ENCODE measurements around the gene BNC2. TPM values are rescaled to one million over a fixed set of nuclear protein-coding genes. Genes with fewer than 3 reads are reported as not detected.

BNC2 gene
- total and polyA plus RNA-seq, 2 of the 13 experiments (the other 11 are each of a cell fraction or from before 2014, with no cell fraction given) = not detected

DNA sequence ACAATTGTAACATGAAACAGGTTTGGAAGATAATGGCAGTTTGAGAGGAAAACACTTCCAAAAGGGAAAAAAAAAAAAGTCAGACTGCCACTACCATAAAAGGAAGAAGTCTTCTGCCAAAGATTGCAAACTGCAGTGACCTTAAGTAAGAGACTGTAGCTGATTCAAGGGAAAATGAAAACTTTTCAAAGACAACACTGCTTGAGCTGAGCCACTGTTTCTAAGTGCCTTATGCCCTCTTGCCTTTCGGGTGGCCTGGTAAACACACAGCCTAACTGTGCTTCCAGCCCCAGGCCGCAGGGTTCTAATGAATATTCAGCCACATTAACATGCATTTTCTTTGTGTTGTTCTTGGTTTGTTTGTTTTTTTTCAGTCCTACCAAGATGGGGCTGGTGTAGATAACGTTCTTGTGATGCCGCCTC lies 354.6 kb downstream of the BNC2 start:
- no peak overlapping the region for H3K9ac ChIP-seq (ENCODE audit: insufficient read depth, low read depth, low read length)
- ChIA-PET POLR2A (no interaction called here), CTCF (ENCODE audit: low intra/inter-chr PET ratio, low total read pairs) (no interaction called here)
- no peaks in the 10 kb centered on the region for H3K36me3 ChIP-seq (replicated peaks in 1 of 2; ENCODE audit: control insufficient read depth in 1 of 2, insufficient read depth in 2 of 2, low read length in 2 of 2)
- H2AFZ ChIP-seq (ENCODE audit: low read length) = no peak overlapping the region
- no peaks in the 10 kb centered on the region for H3K79me2 ChIP-seq (ENCODE audit: insufficient read depth, low read length)
- ATAC-seq (no peak), FAIRE-seq (no peak), DNase-seq (ENCODE audit: low spot score) (no peak)
- H3K27me3 ChIP-seq (ENCODE audit: control insufficient read depth in 1 of 2, insufficient read depth in 2 of 2, low read length in 2 of 2) = peaks cover 0 to 15% of the 10 kb centered on the region in 2 experiments; a peak in 1 of 5 replicates
- in situ Hi-C loops (cut with HindIII; ENCODE audit: extremely low pct_ligation_motif_present, low pct_unique_long_range_greater_than_20kb) (no loop called here), intact Hi-C loops (cut with micrococcal nuclease; ENCODE audit: unreplicated experiment) (no loop called here)
- no peaks in the 10 kb centered on the region for H3K9me3 ChIP-seq (ENCODE audit: low read length)
- 9% methylated on average over 4 of the region's 4 CpGs for WGBS (ENCODE audit: low lambda C conversion rate)
- H3K4me3 ChIP-seq (replicated peaks in 1 of 3; ENCODE audit: insufficient read depth in 1 of 3, low read depth in 2 of 3, low read length in 3 of 3) = no peak overlapping the region
- H3K4me2 ChIP-seq (ENCODE audit: low read depth, low read length) = no peak overlapping the region
- no peak for TF ChIP-seq RNF2 (conservative IDR thresholded peaks at IDR 0.05; ENCODE audit: low read depth)
- TF ChIP-seq ZNF275 (CRISPR knock-in tag; IDR thresholded peaks at IDR 0.05; ENCODE audit: borderline replicate concordance) = no peak
- TF ChIP-seq FOXM1 (CRISPR knock-in tag; IDR thresholded peaks at IDR 0.05) = no peak
- TF ChIP-seq ZXDC (CRISPR knock-in tag; IDR thresholded peaks at IDR 0.05) = no peak
- TF ChIP-seq, protein P1, sequence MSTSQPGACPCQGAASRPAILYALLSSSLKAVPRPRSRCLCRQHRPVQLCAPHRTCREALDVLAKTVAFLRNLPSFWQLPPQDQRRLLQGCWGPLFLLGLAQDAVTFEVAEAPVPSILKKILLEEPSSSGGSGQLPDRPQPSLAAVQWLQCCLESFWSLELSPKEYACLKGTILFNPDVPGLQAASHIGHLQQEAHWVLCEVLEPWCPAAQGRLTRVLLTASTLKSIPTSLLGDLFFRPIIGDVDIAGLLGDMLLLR (CRISPR knock-in tag; IDR thresholded peaks at IDR 0.05) = no peak
- no peak for TF ChIP-seq MATR3 (CRISPR knock-in tag; IDR thresholded peaks at IDR 0.05)
- no peak for TF ChIP-seq ZNF180 (CRISPR knock-in tag; IDR thresholded peaks at IDR 0.05; ENCODE audit: borderline replicate concordance, low read depth)
- no peaks in the 10 kb centered on the region for H3K4me1 ChIP-seq (ENCODE audit: insufficient read depth, low read length)
- H3K27ac ChIP-seq (ENCODE audit: extremely low read length, insufficient read depth, low read length) = no peak overlapping the region
- BruUV-seq (replicated peaks) = no TSS peak
- no peaks in the 10 kb centered on the region for H4K20me1 ChIP-seq (ENCODE audit: insufficient read depth, low read length)
